Nephron progenitor cell (in vitro differentiated cells): ENCODE measurements around the gene ZNF710.

Experiments
- DNase-seq: peaks from one replicate; pipeline ENCODE4 v3.0.0; 2021
- H3K27ac Mint-ChIP-seq: 2 replicates; pipeline ENCODE4 v1.8.0; 2021; ENCODE audit warnings: mild to moderate bottlenecking, moderate library complexity, mixed read lengths
- H3K27me3 Mint-ChIP-seq: 2 replicates; pipeline ENCODE4 v1.8.0; 2021; ENCODE audit warnings: mild to moderate bottlenecking, low read depth, mixed read lengths; ENCODE audit not compliant: poor library complexity
- H3K36me3 Mint-ChIP-seq: 2 replicates; pipeline ENCODE4 v1.8.0; 2021; ENCODE audit warnings: low read depth, mixed read lengths
- H3K4me1 Mint-ChIP-seq: 2 replicates; pipeline ENCODE4 v1.8.0; 2021; ENCODE audit warnings: mixed read lengths
- H3K4me3 Mint-ChIP-seq: 2 replicates; pipeline ENCODE4 v1.8.0; 2021; ENCODE audit warnings: mild to moderate bottlenecking, moderate library complexity, mixed read lengths
- H3K9me3 Mint-ChIP-seq: 2 replicates; pipeline ENCODE4 v1.8.0; 2021; ENCODE audit warnings: mild to moderate bottlenecking, moderate library complexity, mixed read lengths
- TF ChIP-seq, protein P1 (sequence below): fragments of 200-600 bp; sonication (generic); IDR thresholded peaks from 2 replicates; pipeline ENCODE4 v1.5.0; 2021; ENCODE audit warnings: antibody characterized with exemption

Gene ZNF710

DNA sequence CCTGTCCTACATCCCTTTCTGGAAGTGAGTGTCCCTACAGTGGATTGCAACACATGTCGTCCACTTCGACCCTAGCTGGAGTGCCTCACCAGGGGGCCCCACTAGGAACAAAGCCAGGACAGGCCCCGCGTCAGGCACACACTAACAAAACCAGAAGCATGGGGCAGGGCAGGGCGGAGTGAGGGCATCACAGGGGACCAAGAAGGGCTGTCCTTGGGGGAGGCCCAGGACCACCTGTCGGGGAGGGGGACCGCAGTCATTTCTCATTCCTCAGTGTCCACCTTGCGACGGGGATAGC is 79.3 kb downstream of the ZNF710 start:
- no peak for DNase-seq
- TF ChIP-seq, protein P1, sequence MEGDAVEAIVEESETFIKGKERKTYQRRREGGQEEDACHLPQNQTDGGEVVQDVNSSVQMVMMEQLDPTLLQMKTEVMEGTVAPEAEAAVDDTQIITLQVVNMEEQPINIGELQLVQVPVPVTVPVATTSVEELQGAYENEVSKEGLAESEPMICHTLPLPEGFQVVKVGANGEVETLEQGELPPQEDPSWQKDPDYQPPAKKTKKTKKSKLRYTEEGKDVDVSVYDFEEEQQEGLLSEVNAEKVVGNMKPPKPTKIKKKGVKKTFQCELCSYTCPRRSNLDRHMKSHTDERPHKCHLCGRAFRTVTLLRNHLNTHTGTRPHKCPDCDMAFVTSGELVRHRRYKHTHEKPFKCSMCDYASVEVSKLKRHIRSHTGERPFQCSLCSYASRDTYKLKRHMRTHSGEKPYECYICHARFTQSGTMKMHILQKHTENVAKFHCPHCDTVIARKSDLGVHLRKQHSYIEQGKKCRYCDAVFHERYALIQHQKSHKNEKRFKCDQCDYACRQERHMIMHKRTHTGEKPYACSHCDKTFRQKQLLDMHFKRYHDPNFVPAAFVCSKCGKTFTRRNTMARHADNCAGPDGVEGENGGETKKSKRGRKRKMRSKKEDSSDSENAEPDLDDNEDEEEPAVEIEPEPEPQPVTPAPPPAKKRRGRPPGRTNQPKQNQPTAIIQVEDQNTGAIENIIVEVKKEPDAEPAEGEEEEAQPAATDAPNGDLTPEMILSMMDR, result no peak
- Mint-ChIP-seq H3K4me3 (no peak overlapping the region), H3K4me1 (peaks cover 11% of the 10 kb centered on the region), H3K27ac (peak overlapping the region; percentile 64), H3K9me3 (no peaks in the 10 kb centered on the region), H3K27me3 (no peaks in the 10 kb centered on the region), H3K36me3 (peaks cover 27% of the 10 kb centered on the region)

DNA sequence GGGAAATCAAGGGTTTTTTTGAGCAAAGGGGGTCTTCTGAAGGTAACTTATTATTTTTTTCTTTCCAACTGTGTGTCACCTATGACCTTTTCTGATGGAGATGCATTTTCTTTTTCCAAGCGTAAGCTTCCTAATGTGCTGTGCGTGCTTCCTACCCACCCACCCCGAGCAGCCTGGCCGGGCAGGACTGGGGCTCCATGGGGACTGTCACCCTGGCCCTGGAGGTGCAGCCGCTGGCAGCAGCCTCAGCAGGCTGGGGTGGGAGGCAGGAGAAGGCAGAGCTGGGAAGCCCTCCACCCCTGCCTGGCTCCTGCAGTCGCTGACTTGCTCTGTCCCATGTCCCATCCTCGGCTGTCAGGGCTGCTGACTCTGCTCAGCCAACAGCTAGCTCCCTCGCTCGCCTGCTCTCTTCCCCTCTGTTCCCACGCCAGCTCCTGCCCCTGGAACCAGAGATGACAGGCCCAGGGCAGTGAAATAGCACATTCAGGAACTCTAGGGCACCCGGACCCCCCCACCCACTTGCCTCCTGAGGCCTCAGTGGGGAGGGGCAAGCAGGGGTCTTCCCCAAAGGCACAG is 79.8 kb downstream of the ZNF710 start:
- no peak for DNase-seq
- Mint-ChIP-seq H3K9me3 (no peaks in the 10 kb centered on the region), H3K27ac (peak overlapping the region; percentile 42), H3K27me3 (no peaks in the 10 kb centered on the region), H3K36me3 (peaks cover 29% of the 10 kb centered on the region), H3K4me3 (no peak overlapping the region), H3K4me1 (peaks cover 8% of the 10 kb centered on the region)
- TF ChIP-seq, protein P1, result no peak

DNA sequence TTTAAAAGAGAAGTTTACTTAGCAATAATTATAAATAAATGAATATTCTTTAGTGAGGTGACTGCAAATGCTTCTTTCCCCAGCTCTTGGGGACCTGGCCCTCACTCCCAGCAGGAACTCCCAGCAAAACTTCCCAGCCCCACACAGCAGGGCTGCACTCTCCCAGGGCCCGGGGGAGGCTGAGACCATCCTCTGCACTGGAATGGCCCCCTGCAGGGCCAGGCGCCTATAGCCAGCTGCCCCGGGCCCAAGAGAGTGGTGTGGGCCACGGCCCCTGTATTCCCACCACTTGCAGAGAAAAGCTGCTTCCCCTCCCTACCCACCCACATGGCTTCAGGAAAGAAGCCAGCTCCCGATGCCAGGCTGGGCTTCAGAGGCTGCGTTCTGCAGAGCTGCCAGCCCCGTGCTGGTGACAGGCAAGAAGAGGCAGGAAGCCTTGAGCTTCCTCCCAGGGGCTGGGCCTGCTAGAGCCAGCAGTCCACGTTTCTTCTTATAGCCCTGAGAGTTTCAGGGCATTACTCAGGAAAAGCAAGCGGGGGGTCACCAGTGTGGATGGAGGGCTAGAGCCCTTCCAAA is 81.1 kb downstream of the ZNF710 start:
- Mint-ChIP-seq H3K4me3 (no peak overlapping the region), H3K27me3 (no peaks in the 10 kb centered on the region), H3K36me3 (peaks cover 39% of the 10 kb centered on the region), H3K9me3 (no peaks in the 10 kb centered on the region), H3K27ac (peak overlapping the region; percentile 36), H3K4me1 (peaks cover 5% of the 10 kb centered on the region)
- TF ChIP-seq, protein P1, result no peak
- no peak for DNase-seq

DNA sequence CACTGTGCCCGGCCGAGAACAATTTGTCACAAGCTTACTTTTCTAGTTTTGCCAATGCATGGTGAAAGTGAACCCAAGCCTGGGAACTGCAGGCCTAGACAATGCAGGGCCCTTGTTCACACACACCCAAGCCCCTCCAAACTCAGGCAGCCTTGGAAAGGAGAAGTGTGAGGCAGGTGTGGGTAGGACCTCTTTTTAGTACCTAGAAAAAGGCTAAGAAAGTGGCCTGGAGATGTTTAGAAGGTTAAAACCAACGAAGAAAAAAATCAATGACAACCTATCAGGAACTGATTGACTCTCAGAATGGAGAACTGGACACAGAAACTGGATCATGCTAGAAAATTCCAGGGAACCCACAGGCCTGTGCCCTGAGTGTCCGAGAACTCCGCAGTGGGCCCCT is 82.3 kb downstream of the ZNF710 start:
- Mint-ChIP-seq H3K9me3 (no peaks in the 10 kb centered on the region), H3K27me3 (no peaks in the 10 kb centered on the region), H3K4me1 (peaks cover 5% of the 10 kb centered on the region), H3K36me3 (peaks cover 42% of the 10 kb centered on the region), H3K4me3 (no peak overlapping the region), H3K27ac (no peak overlapping the region)
- TF ChIP-seq, protein P1, result no peak
- DNase-seq, result no peak

DNA sequence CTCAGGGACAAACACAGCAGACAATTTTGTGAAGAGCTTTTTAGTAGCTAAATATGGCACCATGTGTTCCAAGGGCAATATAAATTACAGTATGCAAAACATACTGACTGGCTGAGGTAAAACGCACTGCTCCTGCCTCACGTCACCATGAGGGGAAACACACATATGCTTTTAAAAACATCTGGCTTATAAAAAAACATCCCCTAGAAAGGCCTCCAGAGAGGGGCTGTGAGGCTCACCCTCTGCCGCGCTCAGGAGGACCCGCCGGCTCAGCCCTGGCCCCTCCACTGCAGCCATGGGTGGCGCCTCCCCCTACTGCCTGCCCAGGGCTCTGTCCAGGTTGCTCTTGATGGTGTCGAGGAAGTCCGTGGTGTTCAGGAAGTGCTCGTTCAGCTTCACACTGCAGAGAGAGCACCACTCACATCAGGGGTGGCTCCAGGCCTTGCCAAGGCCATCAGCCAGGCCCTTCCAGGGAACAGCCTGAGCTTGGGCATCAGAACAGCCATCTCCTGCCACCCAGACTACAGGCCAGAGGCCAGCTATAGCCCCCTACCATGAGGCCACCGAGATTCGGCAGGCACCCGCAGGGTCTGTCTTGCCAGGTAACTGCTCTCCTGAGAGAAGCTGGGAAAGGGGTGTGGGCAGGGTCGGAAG is 83.0 kb downstream of the ZNF710 start:
- DNase-seq, result no peak
- TF ChIP-seq, protein P1, result no peak
- Mint-ChIP-seq H3K27me3 (no peaks in the 10 kb centered on the region), H3K9me3 (no peaks in the 10 kb centered on the region), H3K4me3 (no peak overlapping the region), H3K36me3 (peaks cover 48% of the 10 kb centered on the region), H3K27ac (no peak overlapping the region), H3K4me1 (peaks cover 5% of the 10 kb centered on the region)
